ENCODE data around the gene ATOH8.

DNA sequence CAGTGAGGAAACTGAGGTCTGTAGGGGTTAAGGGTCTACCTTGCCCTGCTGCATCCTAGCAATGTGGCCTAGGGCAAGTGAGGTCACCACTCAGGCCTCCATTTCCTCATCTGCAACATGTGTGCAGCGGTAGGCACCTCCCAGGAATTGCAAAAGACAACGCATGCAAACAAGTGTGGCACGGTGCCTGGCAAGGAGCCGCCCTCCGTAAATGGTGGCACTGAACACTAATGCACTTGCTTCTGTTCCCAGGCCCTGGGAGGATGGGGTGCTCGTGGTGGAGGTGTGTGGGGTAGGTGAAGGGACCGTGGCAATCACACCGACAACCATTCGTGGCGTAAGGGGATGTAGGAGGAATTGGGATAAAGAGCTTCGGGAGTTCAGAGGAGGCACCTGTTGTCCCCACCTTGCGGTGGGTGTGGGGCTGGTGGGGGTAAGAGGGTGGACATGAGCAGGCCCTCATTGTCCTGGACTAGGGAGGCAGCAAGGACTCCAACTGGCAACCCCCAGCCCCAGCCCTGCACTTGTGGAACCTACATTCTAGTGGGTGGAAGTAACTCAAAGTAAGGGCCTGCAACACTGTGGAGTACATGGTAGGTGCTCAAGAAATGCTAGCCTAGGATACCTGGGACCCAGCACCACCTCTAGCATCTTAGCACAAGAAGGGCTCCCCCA, 26.0 kb downstream of the ATOH8 start:
- TF ChIP-seq KAT7 (CRISPR knock-in tag; IDR thresholded peaks at IDR 0.05; ENCODE audit: borderline replicate concordance) (no peak), OVOL2 (CRISPR knock-in tag; IDR thresholded peaks at IDR 0.05; ENCODE audit: borderline replicate concordance) (no peak), SP1 (CRISPR knock-in tag; conservative IDR thresholded peaks at IDR 0.05) (no peak), MAX (CRISPR knock-in tag; IDR thresholded peaks at IDR 0.05) (no peak), ZNF138 (CRISPR knock-in tag; conservative IDR thresholded peaks at IDR 0.05) (no peak), EMX1 (CRISPR knock-in tag; IDR thresholded peaks at IDR 0.05) (no peak)
- TF ChIP-seq, protein P1, sequence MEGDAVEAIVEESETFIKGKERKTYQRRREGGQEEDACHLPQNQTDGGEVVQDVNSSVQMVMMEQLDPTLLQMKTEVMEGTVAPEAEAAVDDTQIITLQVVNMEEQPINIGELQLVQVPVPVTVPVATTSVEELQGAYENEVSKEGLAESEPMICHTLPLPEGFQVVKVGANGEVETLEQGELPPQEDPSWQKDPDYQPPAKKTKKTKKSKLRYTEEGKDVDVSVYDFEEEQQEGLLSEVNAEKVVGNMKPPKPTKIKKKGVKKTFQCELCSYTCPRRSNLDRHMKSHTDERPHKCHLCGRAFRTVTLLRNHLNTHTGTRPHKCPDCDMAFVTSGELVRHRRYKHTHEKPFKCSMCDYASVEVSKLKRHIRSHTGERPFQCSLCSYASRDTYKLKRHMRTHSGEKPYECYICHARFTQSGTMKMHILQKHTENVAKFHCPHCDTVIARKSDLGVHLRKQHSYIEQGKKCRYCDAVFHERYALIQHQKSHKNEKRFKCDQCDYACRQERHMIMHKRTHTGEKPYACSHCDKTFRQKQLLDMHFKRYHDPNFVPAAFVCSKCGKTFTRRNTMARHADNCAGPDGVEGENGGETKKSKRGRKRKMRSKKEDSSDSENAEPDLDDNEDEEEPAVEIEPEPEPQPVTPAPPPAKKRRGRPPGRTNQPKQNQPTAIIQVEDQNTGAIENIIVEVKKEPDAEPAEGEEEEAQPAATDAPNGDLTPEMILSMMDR (IDR thresholded peaks at IDR 0.05), result no peak
- TF ChIP-seq, protein P2, sequence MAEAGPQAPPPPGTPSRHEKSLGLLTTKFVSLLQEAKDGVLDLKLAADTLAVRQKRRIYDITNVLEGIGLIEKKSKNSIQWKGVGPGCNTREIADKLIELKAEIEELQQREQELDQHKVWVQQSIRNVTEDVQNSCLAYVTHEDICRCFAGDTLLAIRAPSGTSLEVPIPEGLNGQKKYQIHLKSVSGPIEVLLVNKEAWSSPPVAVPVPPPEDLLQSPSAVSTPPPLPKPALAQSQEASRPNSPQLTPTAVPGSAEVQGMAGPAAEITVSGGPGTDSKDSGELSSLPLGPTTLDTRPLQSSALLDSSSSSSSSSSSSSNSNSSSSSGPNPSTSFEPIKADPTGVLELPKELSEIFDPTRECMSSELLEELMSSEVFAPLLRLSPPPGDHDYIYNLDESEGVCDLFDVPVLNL (CRISPR knock-in tag; IDR thresholded peaks at IDR 0.05; ENCODE audit: borderline replicate concordance, low read depth), result no peak
- TF ChIP-seq, protein P3, sequence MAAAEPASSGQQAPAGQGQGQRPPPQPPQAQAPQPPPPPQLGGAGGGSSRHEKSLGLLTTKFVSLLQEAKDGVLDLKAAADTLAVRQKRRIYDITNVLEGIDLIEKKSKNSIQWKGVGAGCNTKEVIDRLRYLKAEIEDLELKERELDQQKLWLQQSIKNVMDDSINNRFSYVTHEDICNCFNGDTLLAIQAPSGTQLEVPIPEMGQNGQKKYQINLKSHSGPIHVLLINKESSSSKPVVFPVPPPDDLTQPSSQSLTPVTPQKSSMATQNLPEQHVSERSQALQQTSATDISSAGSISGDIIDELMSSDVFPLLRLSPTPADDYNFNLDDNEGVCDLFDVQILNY (CRISPR knock-in tag; IDR thresholded peaks at IDR 0.05), result no peak
